Esophagus squamous epithelium (tissue), 4 donors: ENCODE measurements around the gene AMFR.
"Not testable (repeated sequence)": the region's sequence is repeated elsewhere in the genome, so short reads cannot be mapped to it uniquely, and the experiment has no call there.

Source experiments
- CTCF ChIP-seq, 6 experiments: fragments of 450-650 bp in 4 of 6; fragments of 200-600 bp in 2 of 6; sonication (generic) in 2 of 6; IDR thresholded peaks; one replicate each; pipeline ENCODE4 v1.5.1; 2016 to 2019; ENCODE audit warnings: antibody characterized with exemption in 6 of 6, mild to moderate bottlenecking in 4 of 6, moderate library complexity in 4 of 6
- POLR2A ChIP-seq, 4 donors: fragments of 450-650 bp; IDR thresholded peaks; one replicate each; pipeline ENCODE4 v1.6.1; 2017; ENCODE audit warnings: antibody characterized with exemption in 4 of 4, mild to moderate bottlenecking in 4 of 4, moderate library complexity in 3 of 4

- not testable (repeated sequence) for TF ChIP-seq CTCF, POLR2A (IDR thresholded peaks at IDR 0.05)
Measured at GRCh38 chr16:56380778-56381485, 44.4 kb downstream of the AMFR start.
